ENCODE data around the gene PEG3. TPM values are rescaled to one million over a fixed set of nuclear protein-coding genes. Genes with fewer than 3 reads are reported as not detected.

The PEG3 gene
- total and polyA plus RNA-seq, 9 of the 15 experiments (the other 6 are each of a cell fraction or from before 2014, with no cell fraction given), result 0.04 to 0.40 TPM; not detected in 7

DNA sequence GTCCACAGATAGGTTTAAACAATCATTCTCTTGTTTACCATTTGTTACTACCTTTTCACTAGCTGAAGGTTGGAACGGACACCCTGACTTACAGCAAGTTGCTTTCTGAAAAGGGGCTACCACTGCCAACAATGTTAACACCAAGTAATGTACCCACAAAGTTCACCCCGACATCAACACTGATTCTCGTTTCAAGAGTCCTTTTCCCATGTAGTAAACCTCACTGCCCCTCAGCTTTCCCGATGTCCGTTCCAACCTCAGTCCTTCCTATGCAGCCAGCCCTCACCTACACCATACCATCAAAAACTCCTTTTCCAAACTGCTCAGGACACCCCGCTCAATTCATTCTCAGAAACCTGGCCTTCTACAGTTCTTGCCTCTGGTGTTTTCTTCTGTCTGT is 29.0 kb downstream of the PEG3 start:
- H2AFZ ChIP-seq (ENCODE audit: low read depth, low read length), result no peak overlapping the region
- H3K79me2 ChIP-seq (ENCODE audit: control insufficient read depth, insufficient read depth, low read length), result no peaks in the 10 kb centered on the region
- in situ Hi-C loops (cut with MboI) (no loop called here), intact Hi-C loops (cut with micrococcal nuclease) (no loop called here)
- no peak overlapping the region for H3K4me3 ChIP-seq
- no peaks in the 10 kb centered on the region for H4K20me1 ChIP-seq (replicated peaks; ENCODE audit: control insufficient read depth, insufficient read depth, low read length)
- no TSS peak for BruUV-seq (replicated peaks)
- TF ChIP-seq SMARCA5 (IDR thresholded peaks at IDR 0.05) (no peak), SETDB1 (IDR thresholded peaks at IDR 0.05; ENCODE audit: low read length) (no peak), ZNF174 (CRISPR knock-in tag; IDR thresholded peaks at IDR 0.05) (no peak), STAT6 (CRISPR knock-in tag; IDR thresholded peaks at IDR 0.05) (no peak)
- TF ChIP-seq, protein P1, sequence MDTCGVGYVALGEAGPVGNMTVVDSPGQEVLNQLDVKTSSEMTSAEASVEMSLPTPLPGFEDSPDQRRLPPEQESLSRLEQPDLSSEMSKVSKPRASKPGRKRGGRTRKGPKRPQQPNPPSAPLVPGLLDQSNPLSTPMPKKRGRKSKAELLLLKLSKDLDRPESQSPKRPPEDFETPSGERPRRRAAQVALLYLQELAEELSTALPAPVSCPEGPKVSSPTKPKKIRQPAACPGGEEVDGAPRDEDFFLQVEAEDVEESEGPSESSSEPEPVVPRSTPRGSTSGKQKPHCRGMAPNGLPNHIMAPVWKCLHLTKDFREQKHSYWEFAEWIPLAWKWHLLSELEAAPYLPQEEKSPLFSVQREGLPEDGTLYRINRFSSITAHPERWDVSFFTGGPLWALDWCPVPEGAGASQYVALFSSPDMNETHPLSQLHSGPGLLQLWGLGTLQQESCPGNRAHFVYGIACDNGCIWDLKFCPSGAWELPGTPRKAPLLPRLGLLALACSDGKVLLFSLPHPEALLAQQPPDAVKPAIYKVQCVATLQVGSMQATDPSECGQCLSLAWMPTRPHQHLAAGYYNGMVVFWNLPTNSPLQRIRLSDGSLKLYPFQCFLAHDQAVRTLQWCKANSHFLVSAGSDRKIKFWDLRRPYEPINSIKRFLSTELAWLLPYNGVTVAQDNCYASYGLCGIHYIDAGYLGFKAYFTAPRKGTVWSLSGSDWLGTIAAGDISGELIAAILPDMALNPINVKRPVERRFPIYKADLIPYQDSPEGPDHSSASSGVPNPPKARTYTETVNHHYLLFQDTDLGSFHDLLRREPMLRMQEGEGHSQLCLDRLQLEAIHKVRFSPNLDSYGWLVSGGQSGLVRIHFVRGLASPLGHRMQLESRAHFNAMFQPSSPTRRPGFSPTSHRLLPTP (IDR thresholded peaks at IDR 0.05; ENCODE audit: borderline replicate concordance, extremely low read depth, insufficient read length), result no peak
- POLR2A ChIA-PET, result no interaction called here
- DNase-seq (ENCODE audit: extremely low read depth in 1 of 4, low spot score in 3 of 4) (no peak), FAIRE-seq (no peak), ATAC-seq (no peak)
- no peaks in the 10 kb centered on the region for H3K9me1 ChIP-seq (ENCODE audit: control insufficient read depth, insufficient read depth, low read length)
- H3K36me3 ChIP-seq (ENCODE audit: control insufficient read depth, insufficient read depth, low read length), result no peaks in the 10 kb centered on the region
- peaks cover 2% of the 10 kb centered on the region; the same call in 1 of the 2 replicates for H3K9me3 ChIP-seq (replicated peaks; ENCODE audit: control insufficient read depth, insufficient read depth, low read depth, low read length)
- CTCF ChIA-PET (ENCODE audit: low intra/inter-chr PET ratio), result no interaction called here
- no peaks in the 10 kb centered on the region for H3K27me3 ChIP-seq (ENCODE audit: control insufficient read depth in 2 of 2, insufficient read depth in 2 of 2, low read length in 2 of 2)
- H3K4me1 ChIP-seq (replicated peaks in 1 of 2; ENCODE audit: control insufficient read depth in 2 of 2, insufficient read depth in 2 of 2, low read length in 2 of 2), result no peaks in the 10 kb centered on the region
- no peak overlapping the region for H3K4me2 ChIP-seq (ENCODE audit: insufficient read depth, low read length)
- H3K27ac ChIP-seq (ENCODE audit: extremely low read depth, low read depth, low read length), result no peak overlapping the region
- H3K9ac ChIP-seq (ENCODE audit: insufficient read depth in 1 of 2, low read depth in 2 of 2, low read length in 2 of 2), result no peak overlapping the region
- WGBS (ENCODE audit: insufficient coverage, low coverage, missing lambda C conversion rate), result 3% methylated on average over 6 of the region's 6 CpGs
